HCT116 (cell line): Measurements from ENCODE around the gene GPD2. TPM values are rescaled to one million over a fixed set of nuclear protein-coding genes. Genes with fewer than 3 reads are reported as not detected.

Experiments used
- ATAC-seq: fragments of 200-7000 bp; cut with Tn5 transposase; 2 replicates; pipeline ENCODE4 v1.9.1; 2020; ENCODE audit warnings: mild to moderate bottlenecking, moderate library complexity
- BruUV-seq: library from RNA; stranded (reverse); fragments of 400-500 nt; replicated peaks from 2 replicates; lab custom pipeline; 2021; lab: Mats Ljungman, UMichigan
- CTCF ChIA-PET: fragments of 300-600 bp; sonication (Branson Sonifier 250); formaldehyde crosslinking; loops from one replicate; lab custom pipeline; 2021; ENCODE audit warnings: antibody characterized with exemption; lab: Charles Lee
- POLR2A ChIA-PET: fragments of 300-600, 350-600 bp; sonication (Branson Sonifier 250); formaldehyde crosslinking; loops from one replicate; lab custom pipeline; 2021; ENCODE audit warnings: antibody characterized with exemption; lab: Charles Lee
- RAD21 ChIA-PET, 2 experiments: fragments of 300-600 bp; sonication (Branson Sonifier 250); formaldehyde crosslinking; loops; one replicate each; lab custom pipeline; 2023; ENCODE audit warnings: low total read pairs in 2 of 2; ENCODE audit not compliant: uncharacterized antibody in 2 of 2, unreplicated experiment in 2 of 2, low non-redundant PET in 1 of 2; lab: Charles Lee
- DNase-seq: peaks from one replicate; pipeline ENCODE4 v3.0.0-alpha.2; 2010; ENCODE audit warnings: low read depth, low spot score
- H2AFZ ChIP-seq: fragments of 200-600 bp; shearing (Covaris generic), sonication (generic); 2 replicates; pipeline ENCODE4 v1.6.1; 2017; ENCODE audit warnings: low read depth, mixed run types, mixed read lengths, antibody characterized with exemption, low read length; ENCODE audit not compliant: poor library complexity, severe bottlenecking
- H3K27ac ChIP-seq: 2 replicates; pipeline ENCODE4 v1.5.1; 2012; ENCODE audit warnings: low read depth, low read length
- H3K27me3 ChIP-seq: fragments of 200-600 bp; sonication (generic); 2 replicates; pipeline ENCODE4 v1.6.1; 2016; ENCODE audit warnings: mixed run types, low read length, mixed read lengths; ENCODE audit not compliant: insufficient read depth
- H3K36me3 ChIP-seq, 2 experiments: fragments of 200-500 bp in 1 of 2; fragments of 200-600 bp in 1 of 2; sonication (Bioruptor generic) in 1 of 2; sonication (generic) in 1 of 2; 2 replicates each; pipeline versions ENCODE4 v1.5.1 to v1.6.1; 2014 to 2016; ENCODE audit warnings: low read length in 2 of 2, inconsistent platforms in 1 of 2, mixed read lengths in 1 of 2, mixed run types in 1 of 2; ENCODE audit not compliant: insufficient read depth in 2 of 2, control insufficient read depth in 1 of 2
- H3K4me1 ChIP-seq, 2 experiments: fragments of 200-600 bp in 1 of 2; sonication (generic) in 1 of 2; 2 replicates each; pipeline versions ENCODE4 v1.5.1 to v1.6.1; 2012 to 2017; ENCODE audit warnings: low read length in 2 of 2, inconsistent platforms in 1 of 2, mild to moderate bottlenecking in 1 of 2, mixed read lengths in 1 of 2, mixed run types in 1 of 2, moderate library complexity in 1 of 2; ENCODE audit not compliant: insufficient read depth in 2 of 2, control insufficient read depth in 1 of 2
- H3K4me2 ChIP-seq: fragments of 200-600 bp; sonication (generic); 2 replicates; pipeline ENCODE4 v1.6.1; 2017; ENCODE audit warnings: mixed run types, low read length, mixed read lengths
- H3K4me3 ChIP-seq, 2 experiments: fragments of 200-600 bp in 1 of 2; sonication (generic) in 1 of 2; replicated peaks in 1 of 2; 2 replicates each; pipeline ENCODE4 v1.5.1; 2011 to 2016; ENCODE audit warnings: low read length in 2 of 2, control low read depth in 1 of 2, low read depth in 1 of 2, mild to moderate bottlenecking in 1 of 2, mixed read lengths in 1 of 2, mixed run types in 1 of 2
- H3K79me2 ChIP-seq: fragments of 200-600 bp; sonication (generic); 2 replicates; pipeline ENCODE4 v1.6.1; 2017; ENCODE audit warnings: mild to moderate bottlenecking, mixed run types, low read length, moderate library complexity, mixed read lengths; ENCODE audit not compliant: insufficient read depth
- H3K9ac ChIP-seq: fragments of 200-600 bp; sonication (generic); 2 replicates; pipeline ENCODE4 v1.6.1; 2016; ENCODE audit warnings: low read length, mixed read lengths
- H3K9me2 ChIP-seq: fragments of 200-600 bp; sonication (generic), shearing (Covaris generic); 2 replicates; pipeline ENCODE4 v1.6.1; 2017; ENCODE audit warnings: mixed run types, mild to moderate bottlenecking, moderate library complexity; ENCODE audit not compliant: insufficient read depth
- H3K9me3 ChIP-seq, 2 experiments: fragments of 200-500 bp in 1 of 2; fragments of 200-600 bp in 1 of 2; sonication (Bioruptor generic) in 1 of 2; sonication (generic) in 1 of 2; 2 replicates each; pipeline ENCODE4 v1.6.1; 2014 to 2017; ENCODE audit warnings: low read length in 2 of 2, mixed read lengths in 2 of 2, inconsistent platforms in 1 of 2, low read depth in 1 of 2, mild to moderate bottlenecking in 1 of 2, mixed run types in 1 of 2, moderate library complexity in 1 of 2; ENCODE audit not compliant: control insufficient read depth in 1 of 2, insufficient read depth in 1 of 2
- H4K20me1 ChIP-seq: fragments of 200-600 bp; sonication (generic), shearing (Covaris generic); 2 replicates; pipeline ENCODE4 v1.6.1; 2017; ENCODE audit warnings: mixed run types, mild to moderate bottlenecking, moderate library complexity; ENCODE audit not compliant: insufficient read depth
- CBX3 ChIP-seq: IDR thresholded peaks from 2 replicates; pipeline ENCODE4 v1.6.1; 2012; ENCODE audit warnings: low read depth
- CEBPB ChIP-seq: IDR thresholded peaks from 2 replicates; pipeline ENCODE4 v1.6.1; 2012; ENCODE audit warnings: low read depth
- CTCF ChIP-seq, 3 experiments: fragments of 200-600 bp in 1 of 3; sonication (generic) in 1 of 3; IDR thresholded peaks in 2 of 3; conservative IDR thresholded peaks in 1 of 3; 2 replicates each; pipeline ENCODE4 v1.5.1; 2012 to 2017; ENCODE audit warnings: low read depth in 2 of 3, low read length in 2 of 3, antibody characterized with exemption in 1 of 3, borderline replicate concordance in 1 of 3, control low read depth in 1 of 3, mild to moderate bottlenecking in 1 of 3, mixed read lengths in 1 of 3, mixed run types in 1 of 3, moderate library complexity in 1 of 3; ENCODE audit not compliant: insufficient read depth in 1 of 3
- EGR1 ChIP-seq: IDR thresholded peaks from 2 replicates; pipeline ENCODE4 v1.6.1; 2012; ENCODE audit warnings: low read depth
- EZH2 ChIP-seq: fragments of 200-600 bp; sonication (generic); IDR thresholded peaks from 2 replicates; pipeline ENCODE4 v1.6.1; 2017; ENCODE audit warnings: antibody characterized with exemption, mixed run types
- EZH2phosphoT487 ChIP-seq: fragments of 200-600 bp; IDR thresholded peaks from 2 replicates; pipeline ENCODE4 v1.6.1; 2018; ENCODE audit warnings: antibody characterized with exemption, borderline replicate concordance
- FOSL1 ChIP-seq: IDR thresholded peaks from 2 replicates; pipeline ENCODE4 v1.6.1; 2012; ENCODE audit warnings: low read depth
- JUND ChIP-seq: IDR thresholded peaks from 2 replicates; pipeline ENCODE4 v1.6.1; 2012
- REST ChIP-seq: IDR thresholded peaks from 2 replicates; pipeline ENCODE4 v1.6.1; 2012; ENCODE audit warnings: low read depth
- SIN3A ChIP-seq: IDR thresholded peaks from 2 replicates; pipeline ENCODE4 v1.6.1; 2012; ENCODE audit warnings: low read depth
- SP1 ChIP-seq: IDR thresholded peaks from 2 replicates; pipeline ENCODE4 v1.6.1; 2012; ENCODE audit warnings: low read depth
- TCF7L2 ChIP-seq: IDR thresholded peaks from 2 replicates; pipeline ENCODE4 v1.7.0; 2011; ENCODE audit warnings: borderline replicate concordance, inconsistent platforms; ENCODE audit not compliant: insufficient read depth, insufficient read length; ENCODE audit errors: extremely low read depth
- YY1 ChIP-seq: IDR thresholded peaks from 2 replicates; pipeline ENCODE4 v1.6.1; 2011; ENCODE audit warnings: low read length, low read depth, moderate library complexity, mild to moderate bottlenecking; ENCODE audit not compliant: insufficient replicate concordance; ENCODE audit errors: extremely low read depth
- ZFX ChIP-seq: fragments of 450-650 bp; IDR thresholded peaks from 2 replicates; pipeline ENCODE4 v1.6.1; 2017
- intact Hi-C: fragments of 100-400 bp; cut with micrococcal nuclease; formaldehyde crosslinking; loops from 2 replicates; pipeline ENCODE4 v1.10.0; 2022
- total RNA-seq: library from RNA; stranded (reverse); gene quantifications from one replicate; pipeline ENCODE4 v1.2.1, GENCODE V29; 2021; ENCODE audit not compliant: unreplicated experiment

GPD2 gene
- total RNA-seq, 1 experiment from 2014 or later: 80.7 TPM

GRCh38 chr2:156600196-156600595 lies 164.0 kb downstream of the GPD2 start:
- no peak overlapping the region for H3K9ac ChIP-seq
- RAD21 ChIA-PET: no interaction called here
- H3K4me2 ChIP-seq: no peak overlapping the region
- no peaks in the 10 kb centered on the region for H3K79me2 ChIP-seq
- DNase-seq (no peak), ATAC-seq (no peak)
- BruUV-seq: no TSS peak
- H4K20me1 ChIP-seq: no peaks in the 10 kb centered on the region
- no peaks in the 10 kb centered on the region for H3K27me3 ChIP-seq
- no peak overlapping the region for H3K27ac ChIP-seq
- intact Hi-C loops: no loop called here
- POLR2A ChIA-PET: no interaction called here
- TF ChIP-seq CEBPB: no peak
- TF ChIP-seq TCF7L2: no peak
- no peak for TF ChIP-seq EZH2phosphoT487
- TF ChIP-seq CBX3: no peak
- TF ChIP-seq SP1: no peak
- no peak for TF ChIP-seq SIN3A
- no peak for TF ChIP-seq ZFX
- TF ChIP-seq JUND: no peak
- TF ChIP-seq CTCF (IDR thresholded peaks at IDR 0.05 in 2 of 3, conservative IDR thresholded peaks at IDR 0.05 in 1 of 3; ENCODE audit: borderline replicate concordance in 1 of 3, insufficient read depth in 1 of 3, low read depth in 2 of 3, low read length in 2 of 3): no peak
- TF ChIP-seq YY1: no peak
- TF ChIP-seq EGR1: no peak
- no peak for TF ChIP-seq REST
- no peak for TF ChIP-seq FOSL1
- no peak for TF ChIP-seq EZH2
- H3K9me3 ChIP-seq: no peaks in the 10 kb centered on the region
- no peaks in the 10 kb centered on the region for H3K36me3 ChIP-seq
- no peak overlapping the region for H2AFZ ChIP-seq
- H3K4me1 ChIP-seq: no peaks in the 10 kb centered on the region
- CTCF ChIA-PET: no interaction called here
- H3K9me2 ChIP-seq: no peaks in the 10 kb centered on the region
- H3K4me3 ChIP-seq: no peak overlapping the region
